ENCODE data around the gene TES.

Gene TES

GRCh38 chr7:116277070-116277469 lies 66.7 kb downstream of the TES start:
- H3K4me3 ChIP-seq (ENCODE audit: control insufficient read depth, low read depth, low read length), result no peak overlapping the region
- DNase-seq (ENCODE audit: low read depth), result no peak
- TF ChIP-seq, protein P1, sequence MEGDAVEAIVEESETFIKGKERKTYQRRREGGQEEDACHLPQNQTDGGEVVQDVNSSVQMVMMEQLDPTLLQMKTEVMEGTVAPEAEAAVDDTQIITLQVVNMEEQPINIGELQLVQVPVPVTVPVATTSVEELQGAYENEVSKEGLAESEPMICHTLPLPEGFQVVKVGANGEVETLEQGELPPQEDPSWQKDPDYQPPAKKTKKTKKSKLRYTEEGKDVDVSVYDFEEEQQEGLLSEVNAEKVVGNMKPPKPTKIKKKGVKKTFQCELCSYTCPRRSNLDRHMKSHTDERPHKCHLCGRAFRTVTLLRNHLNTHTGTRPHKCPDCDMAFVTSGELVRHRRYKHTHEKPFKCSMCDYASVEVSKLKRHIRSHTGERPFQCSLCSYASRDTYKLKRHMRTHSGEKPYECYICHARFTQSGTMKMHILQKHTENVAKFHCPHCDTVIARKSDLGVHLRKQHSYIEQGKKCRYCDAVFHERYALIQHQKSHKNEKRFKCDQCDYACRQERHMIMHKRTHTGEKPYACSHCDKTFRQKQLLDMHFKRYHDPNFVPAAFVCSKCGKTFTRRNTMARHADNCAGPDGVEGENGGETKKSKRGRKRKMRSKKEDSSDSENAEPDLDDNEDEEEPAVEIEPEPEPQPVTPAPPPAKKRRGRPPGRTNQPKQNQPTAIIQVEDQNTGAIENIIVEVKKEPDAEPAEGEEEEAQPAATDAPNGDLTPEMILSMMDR (IDR thresholded peaks at IDR 0.05; ENCODE audit: control insufficient read depth, insufficient read depth, low read depth, low read length, missing control alignments), result no peak

DNA sequence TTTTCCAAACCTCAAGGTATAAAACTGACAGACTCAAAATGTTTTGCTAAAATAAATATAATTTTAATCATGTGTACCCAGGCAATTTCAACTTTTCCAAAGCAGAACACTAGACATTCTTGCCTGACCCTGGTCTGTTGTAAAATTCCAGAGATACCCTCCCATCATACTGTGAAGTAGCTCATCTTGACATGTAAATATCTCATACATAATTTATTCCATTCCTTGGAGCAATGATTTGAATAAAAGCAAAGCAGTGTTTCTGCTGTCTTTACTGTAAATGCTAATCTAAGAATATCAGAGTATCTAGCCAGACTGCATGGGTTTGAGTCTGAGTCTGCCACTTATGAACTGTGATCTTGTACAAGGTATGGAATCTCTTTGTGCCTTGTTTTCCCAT lies 68.9 kb downstream of the TES start:
- TF ChIP-seq, protein P1 (IDR thresholded peaks at IDR 0.05; ENCODE audit: control insufficient read depth, insufficient read depth, low read depth, low read length, missing control alignments), result no peak
- no peak overlapping the region for H3K4me3 ChIP-seq (ENCODE audit: control insufficient read depth, low read depth, low read length)
- no peak for DNase-seq (ENCODE audit: low read depth)

DNA sequence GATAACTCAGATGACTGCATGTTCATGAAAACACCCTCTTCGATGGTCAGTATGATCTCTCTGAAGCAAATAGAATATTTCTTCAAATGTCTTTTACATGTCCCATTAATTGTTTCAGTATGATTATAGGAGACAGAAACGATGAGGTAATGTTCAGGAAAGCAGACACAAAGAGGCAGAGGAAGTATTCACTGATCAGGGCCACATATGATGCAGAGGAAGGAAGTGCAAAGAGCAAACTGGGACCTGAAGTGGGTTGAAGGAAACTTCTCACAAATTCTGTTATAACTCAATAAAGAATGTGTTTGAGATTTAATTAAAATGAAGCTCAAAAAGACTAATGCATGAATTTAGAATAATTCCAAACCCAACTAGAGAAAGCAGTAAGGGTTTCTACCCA lies 70.5 kb downstream of the TES start:
- no peak for DNase-seq (ENCODE audit: low read depth)
- TF ChIP-seq, protein P1 (IDR thresholded peaks at IDR 0.05; ENCODE audit: control insufficient read depth, insufficient read depth, low read depth, low read length, missing control alignments), result no peak
- H3K4me3 ChIP-seq (ENCODE audit: control insufficient read depth, low read depth, low read length), result no peak overlapping the region

DNA sequence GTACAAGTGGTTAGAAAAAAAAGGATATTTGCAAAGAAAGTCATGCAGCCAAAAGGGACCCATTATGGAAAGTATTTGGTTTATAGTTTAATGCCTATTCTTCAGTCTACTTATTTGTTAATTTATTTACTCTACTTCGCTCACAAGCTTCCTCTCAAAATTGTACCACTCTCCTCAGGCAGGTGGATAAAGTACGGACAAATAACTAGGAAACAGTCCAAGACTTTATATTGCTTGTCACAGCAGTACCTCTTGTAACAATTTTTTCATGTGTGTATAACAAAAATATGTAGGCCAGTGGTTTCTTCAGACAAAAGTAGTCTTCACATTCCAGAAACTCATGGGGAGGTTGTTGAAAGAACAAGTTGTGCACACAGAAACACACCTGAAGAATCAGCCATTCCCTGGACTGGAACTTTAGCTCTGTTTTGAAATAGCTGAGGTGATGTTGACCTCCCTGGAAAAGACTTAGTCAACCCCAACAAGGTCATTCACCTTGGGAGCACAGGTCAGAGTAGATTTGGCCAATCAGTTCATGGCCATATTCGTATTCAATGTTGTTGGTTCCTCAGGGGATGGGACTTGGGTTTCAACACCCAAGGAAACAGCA lies 73.4 kb downstream of the TES start:
- H3K4me3 ChIP-seq (ENCODE audit: control insufficient read depth, low read depth, low read length), result no peak overlapping the region
- TF ChIP-seq, protein P1 (IDR thresholded peaks at IDR 0.05; ENCODE audit: control insufficient read depth, insufficient read depth, low read depth, low read length, missing control alignments), result no peak

GRCh38 chr7:116284390-116284789 lies 74.1 kb downstream of the TES start:
- DNase-seq (ENCODE audit: low read depth), result no peak
- no peak overlapping the region for H3K4me3 ChIP-seq (ENCODE audit: control insufficient read depth, low read depth, low read length)
- TF ChIP-seq, protein P1 (IDR thresholded peaks at IDR 0.05; ENCODE audit: control insufficient read depth, insufficient read depth, low read depth, low read length, missing control alignments), result no peak

More for the DNA sequence above, 73.4 kb downstream of the TES start:
- no peak for DNase-seq (ENCODE audit: low read depth)

- H3K4me3 ChIP-seq (ENCODE audit: control insufficient read depth, low read depth, low read length), result no peak overlapping the region
- DNase-seq (ENCODE audit: low read depth), result no peak
- TF ChIP-seq, protein P1 (IDR thresholded peaks at IDR 0.05; ENCODE audit: control insufficient read depth, insufficient read depth, low read depth, low read length, missing control alignments), result no peak
These were observed 74.9 kb downstream of the TES start for GRCh38 chr7:116285252-116285651.
